ENCODE measurements around the gene ENTHD1. TPM values are rescaled to one million over a fixed set of nuclear protein-coding genes. Genes with fewer than 3 reads are reported as not detected.

The ENTHD1 gene
- total and polyA plus RNA-seq, 10 of the 15 experiments (the other 5 are each of a cell fraction or from before 2014, with no cell fraction given): 0.09 to 0.52 (median 0.21) TPM; not detected in 1

DNA sequence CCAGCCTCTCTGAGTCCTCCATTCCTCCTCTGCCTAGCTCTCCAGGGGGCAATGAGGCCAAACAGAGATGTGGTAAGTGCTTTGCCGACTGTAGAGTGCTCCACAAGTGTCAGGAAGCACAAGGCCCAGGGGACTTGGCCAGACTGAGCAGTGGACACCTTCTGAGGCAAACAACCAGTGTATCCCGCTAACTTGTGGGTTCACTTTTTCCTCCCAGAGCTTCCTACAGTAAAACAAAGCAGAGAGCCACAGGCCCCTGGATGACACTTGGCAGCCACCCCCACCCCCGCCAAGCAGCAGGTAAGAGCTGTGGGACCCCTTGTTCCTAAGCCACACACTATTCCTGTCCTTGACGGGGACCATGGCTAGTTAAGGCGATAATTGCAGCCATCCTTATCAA lies 162.1 kb downstream of the ENTHD1 start:
- Histone ChIP-seq H3K4me1 (ENCODE audit: control insufficient read depth, insufficient read depth, low read length) (no peaks in the 10 kb centered on the region), H3K36me3 (ENCODE audit: control insufficient read depth in 2 of 2, insufficient read depth in 2 of 2, low read length in 1 of 2) (no peaks in the 10 kb centered on the region), H2AFZ (ENCODE audit: control insufficient read depth, low read depth, low read length) (no peak overlapping the region), H3K9ac (ENCODE audit: control insufficient read depth, insufficient read depth, low read length) (no peak overlapping the region), H3K27ac (ENCODE audit: control insufficient read depth, insufficient read depth) (no peak overlapping the region), H3K9me3 (replicated peaks; ENCODE audit: control insufficient read depth, insufficient read depth, low read length) (no peaks in the 10 kb centered on the region), H3K4me3 (no peak overlapping the region), H3K27me3 (replicated peaks in 1 of 2; ENCODE audit: control insufficient read depth in 2 of 2, insufficient read depth in 2 of 2, low read length in 1 of 2) (peaks cover 1 to 2% of the 10 kb centered on the region in 2 experiments; a peak in 2 of 4 replicates), H3K79me2 (ENCODE audit: control insufficient read depth, insufficient read depth, low read length) (no peaks in the 10 kb centered on the region), H4K20me1 (ENCODE audit: control insufficient read depth, insufficient read depth) (no peaks in the 10 kb centered on the region), H3K4me2 (ENCODE audit: control insufficient read depth, insufficient read depth) (no peak overlapping the region)
- BruUV-seq (replicated peaks): no TSS peak
- FAIRE-seq (no peak), ATAC-seq (no peak), DNase-seq (ENCODE audit: low read depth, low spot score) (no peak)
- TF ChIP-seq MXI1 (IDR thresholded peaks at IDR 0.05; ENCODE audit: low read depth, low read length) (no peak), BHLHE40 (IDR thresholded peaks at IDR 0.05; ENCODE audit: borderline replicate concordance in 1 of 2, low read depth in 2 of 2, low read length in 1 of 2) (no peak), FOS (IDR thresholded peaks at IDR 0.05; ENCODE audit: borderline replicate concordance, extremely low read depth, insufficient read length) (no peak), MTA2 (IDR thresholded peaks at IDR 0.05; ENCODE audit: low read depth) (no peak), POLR2AphosphoS2 (IDR thresholded peaks at IDR 0.05; ENCODE audit: low read depth, low read length) (no peak), SP1 (IDR thresholded peaks at IDR 0.05; ENCODE audit: low read depth, low read length) (no peak), ZNF217 (IDR thresholded peaks at IDR 0.05) (no peak), CREB1 (IDR thresholded peaks at IDR 0.05; ENCODE audit: low read depth) (no peak), ESRRA (IDR thresholded peaks at IDR 0.05; ENCODE audit: low read length) (no peak), NFXL1 (IDR thresholded peaks at IDR 0.05; ENCODE audit: borderline replicate concordance) (no peak), SUPT20H (IDR thresholded peaks at IDR 0.05; ENCODE audit: borderline replicate concordance, control insufficient read depth, low read depth, low read length) (no peak), SPI1 (IDR thresholded peaks at IDR 0.05; ENCODE audit: borderline replicate concordance, insufficient read depth, low read depth, low read length) (no peak), YY1 (IDR thresholded peaks at IDR 0.05; ENCODE audit: low read depth, low read length) (no peak), RELA (IDR thresholded peaks at IDR 0.05; ENCODE audit: borderline replicate concordance, partially characterized antibody) (no peak)
- TF ChIP-seq, protein P1, sequence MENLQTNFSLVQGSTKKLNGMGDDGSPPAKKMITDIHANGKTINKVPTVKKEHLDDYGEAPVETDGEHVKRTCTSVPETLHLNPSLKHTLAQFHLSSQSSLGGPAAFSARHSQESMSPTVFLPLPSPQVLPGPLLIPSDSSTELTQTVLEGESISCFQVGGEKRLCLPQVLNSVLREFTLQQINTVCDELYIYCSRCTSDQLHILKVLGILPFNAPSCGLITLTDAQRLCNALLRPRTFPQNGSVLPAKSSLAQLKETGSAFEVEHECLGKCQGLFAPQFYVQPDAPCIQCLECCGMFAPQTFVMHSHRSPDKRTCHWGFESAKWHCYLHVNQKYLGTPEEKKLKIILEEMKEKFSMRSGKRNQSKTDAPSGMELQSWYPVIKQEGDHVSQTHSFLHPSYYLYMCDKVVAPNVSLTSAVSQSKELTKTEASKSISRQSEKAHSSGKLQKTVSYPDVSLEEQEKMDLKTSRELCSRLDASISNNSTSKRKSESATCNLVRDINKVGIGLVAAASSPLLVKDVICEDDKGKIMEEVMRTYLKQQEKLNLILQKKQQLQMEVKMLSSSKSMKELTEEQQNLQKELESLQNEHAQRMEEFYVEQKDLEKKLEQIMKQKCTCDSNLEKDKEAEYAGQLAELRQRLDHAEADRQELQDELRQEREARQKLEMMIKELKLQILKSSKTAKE (IDR thresholded peaks at IDR 0.05; ENCODE audit: low read depth, poor library complexity, severe bottlenecking): no peak
- TF ChIP-seq, protein P2, sequence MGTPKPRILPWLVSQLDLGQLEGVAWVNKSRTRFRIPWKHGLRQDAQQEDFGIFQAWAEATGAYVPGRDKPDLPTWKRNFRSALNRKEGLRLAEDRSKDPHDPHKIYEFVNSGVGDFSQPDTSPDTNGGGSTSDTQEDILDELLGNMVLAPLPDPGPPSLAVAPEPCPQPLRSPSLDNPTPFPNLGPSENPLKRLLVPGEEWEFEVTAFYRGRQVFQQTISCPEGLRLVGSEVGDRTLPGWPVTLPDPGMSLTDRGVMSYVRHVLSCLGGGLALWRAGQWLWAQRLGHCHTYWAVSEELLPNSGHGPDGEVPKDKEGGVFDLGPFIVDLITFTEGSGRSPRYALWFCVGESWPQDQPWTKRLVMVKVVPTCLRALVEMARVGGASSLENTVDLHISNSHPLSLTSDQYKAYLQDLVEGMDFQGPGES (IDR thresholded peaks at IDR 0.05): no peak
- TF ChIP-seq, protein P3, sequence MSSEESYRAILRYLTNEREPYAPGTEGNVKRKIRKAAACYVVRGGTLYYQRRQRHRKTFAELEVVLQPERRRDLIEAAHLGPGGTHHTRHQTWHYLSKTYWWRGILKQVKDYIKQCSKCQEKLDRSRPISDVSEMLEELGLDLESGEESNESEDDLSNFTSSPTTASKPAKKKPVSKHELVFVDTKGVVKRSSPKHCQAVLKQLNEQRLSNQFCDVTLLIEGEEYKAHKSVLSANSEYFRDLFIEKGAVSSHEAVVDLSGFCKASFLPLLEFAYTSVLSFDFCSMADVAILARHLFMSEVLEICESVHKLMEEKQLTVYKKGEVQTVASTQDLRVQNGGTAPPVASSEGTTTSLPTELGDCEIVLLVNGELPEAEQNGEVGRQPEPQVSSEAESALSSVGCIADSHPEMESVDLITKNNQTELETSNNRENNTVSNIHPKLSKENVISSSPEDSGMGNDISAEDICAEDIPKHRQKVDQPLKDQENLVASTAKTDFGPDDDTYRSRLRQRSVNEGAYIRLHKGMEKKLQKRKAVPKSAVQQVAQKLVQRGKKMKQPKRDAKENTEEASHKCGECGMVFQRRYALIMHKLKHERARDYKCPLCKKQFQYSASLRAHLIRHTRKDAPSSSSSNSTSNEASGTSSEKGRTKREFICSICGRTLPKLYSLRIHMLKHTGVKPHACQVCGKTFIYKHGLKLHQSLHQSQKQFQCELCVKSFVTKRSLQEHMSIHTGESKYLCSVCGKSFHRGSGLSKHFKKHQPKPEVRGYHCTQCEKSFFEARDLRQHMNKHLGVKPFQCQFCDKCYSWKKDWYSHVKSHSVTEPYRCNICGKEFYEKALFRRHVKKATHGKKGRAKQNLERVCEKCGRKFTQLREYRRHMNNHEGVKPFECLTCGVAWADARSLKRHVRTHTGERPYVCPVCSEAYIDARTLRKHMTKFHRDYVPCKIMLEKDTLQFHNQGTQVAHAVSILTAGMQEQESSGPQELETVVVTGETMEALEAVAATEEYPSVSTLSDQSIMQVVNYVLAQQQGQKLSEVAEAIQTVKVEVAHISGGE (CRISPR knock-in tag; IDR thresholded peaks at IDR 0.05): no peak
- TF ChIP-seq, protein P4, sequence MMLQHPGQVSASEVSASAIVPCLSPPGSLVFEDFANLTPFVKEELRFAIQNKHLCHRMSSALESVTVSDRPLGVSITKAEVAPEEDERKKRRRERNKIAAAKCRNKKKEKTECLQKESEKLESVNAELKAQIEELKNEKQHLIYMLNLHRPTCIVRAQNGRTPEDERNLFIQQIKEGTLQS (IDR thresholded peaks at IDR 0.05; ENCODE audit: borderline replicate concordance, extremely low read depth, low read depth, low read length): no peak
- CTCF ChIA-PET: interaction anchor here (0.8 kb wide), 1 partner anchor 172 kb away, joined by 3 read pairs; no protein-coding TSS in a partner anchor
- SMC1A ChIA-PET (ENCODE audit: uncharacterized antibody, unreplicated experiment): no interaction called here
- in situ Hi-C loops (cut with MboI): no loop called here
- POLR2A ChIA-PET: no interaction called here
- intact Hi-C loops (cut with micrococcal nuclease; ENCODE audit: unreplicated experiment): no loop called here
- WGBS (ENCODE audit: insufficient coverage, insufficient replicate concordance, low lambda C conversion rate, missing lambda C conversion rate): 53% methylated on average over 5 of the region's 5 CpGs
- RAD21 ChIA-PET (ENCODE audit: unreplicated experiment): no interaction called here

Data from GM12878 (cell line).